GM12874 (cell line): ENCODE results near the gene MYO10.

Experiments used
- CTCF ChIP-seq: IDR thresholded peaks from 2 replicates; pipeline ENCODE4 v1.5.1; 2011; ENCODE audit warnings: low read depth, mild to moderate bottlenecking, control low read depth, low read length, moderate library complexity; ENCODE audit not compliant: insufficient read depth

The MYO10 gene

GRCh38 chr5:16864631-16865131 lies 71.4 kb downstream of the MYO10 start:
- TF ChIP-seq CTCF: no peak

- no peak for TF ChIP-seq CTCF
These were observed 72.6 kb downstream of the MYO10 start for GRCh38 chr5:16863469-16863946.

- TF ChIP-seq CTCF: no peak
These were observed 73.3 kb downstream of the MYO10 start for GRCh38 chr5:16862777-16863176.

- no peak for TF ChIP-seq CTCF
These were observed 76.7 kb downstream of the MYO10 start for GRCh38 chr5:16859346-16859745.

- no peak for TF ChIP-seq CTCF
These were observed 77.9 kb downstream of the MYO10 start for GRCh38 chr5:16858151-16858550.

- TF ChIP-seq CTCF: no peak
These were observed 78.5 kb downstream of the MYO10 start for GRCh38 chr5:16857635-16858034.

GRCh38 chr5:16856531-16856930 lies 79.6 kb downstream of the MYO10 start:
- TF ChIP-seq CTCF: no peak

GRCh38 chr5:16855898-16856297 lies 80.2 kb downstream of the MYO10 start:
- TF ChIP-seq CTCF: no peak
